DMS114 treated with DMSO at 0.1 percent for 48 hours (cell line): ENCODE measurements around the gene SPATA31A7.
"Not testable (repeated sequence)": the region's sequence is repeated elsewhere in the genome, so short reads cannot be mapped to it uniquely, and the experiment has no call there.

Experiments used
- DNase-seq: peaks from one replicate; lab custom pipeline; 2025; ENCODE audit not compliant: unreplicated experiment; lab: John Stamatoyannopoulos, UW

The SPATA31A7 gene

GRCh38 chr9:61189736-61190135, at the start of gene SPATA31A7:
TSS of gene SPATA31A7 (plus strand) at chr9:61190036. CDS start at chr9:61190065, 29 bp downstream.
- DNase-seq: not testable (repeated sequence)

DNA sequence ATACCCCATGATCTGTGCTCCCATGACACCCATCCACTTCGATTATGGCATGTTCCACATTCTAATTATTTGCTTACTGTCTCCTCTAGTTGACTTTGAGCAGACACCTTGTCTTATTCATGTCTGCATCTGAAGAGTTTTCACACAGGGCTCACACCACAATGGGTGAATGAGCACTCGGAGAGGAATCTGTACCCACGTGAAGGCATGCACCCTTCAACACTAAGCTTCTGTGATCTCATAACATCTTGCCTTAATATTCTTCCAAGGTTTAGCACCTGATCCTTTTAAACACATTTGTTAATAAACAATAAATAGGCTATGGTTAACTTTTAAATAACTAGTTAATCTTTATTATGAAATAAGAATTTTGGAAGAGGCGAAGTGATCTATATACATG, 36.6 kb downstream of the SPATA31A7 start:
- not testable (repeated sequence) for DNase-seq
